ENCODE data around the gene PTGIS.

- TF ChIP-seq, protein P1, sequence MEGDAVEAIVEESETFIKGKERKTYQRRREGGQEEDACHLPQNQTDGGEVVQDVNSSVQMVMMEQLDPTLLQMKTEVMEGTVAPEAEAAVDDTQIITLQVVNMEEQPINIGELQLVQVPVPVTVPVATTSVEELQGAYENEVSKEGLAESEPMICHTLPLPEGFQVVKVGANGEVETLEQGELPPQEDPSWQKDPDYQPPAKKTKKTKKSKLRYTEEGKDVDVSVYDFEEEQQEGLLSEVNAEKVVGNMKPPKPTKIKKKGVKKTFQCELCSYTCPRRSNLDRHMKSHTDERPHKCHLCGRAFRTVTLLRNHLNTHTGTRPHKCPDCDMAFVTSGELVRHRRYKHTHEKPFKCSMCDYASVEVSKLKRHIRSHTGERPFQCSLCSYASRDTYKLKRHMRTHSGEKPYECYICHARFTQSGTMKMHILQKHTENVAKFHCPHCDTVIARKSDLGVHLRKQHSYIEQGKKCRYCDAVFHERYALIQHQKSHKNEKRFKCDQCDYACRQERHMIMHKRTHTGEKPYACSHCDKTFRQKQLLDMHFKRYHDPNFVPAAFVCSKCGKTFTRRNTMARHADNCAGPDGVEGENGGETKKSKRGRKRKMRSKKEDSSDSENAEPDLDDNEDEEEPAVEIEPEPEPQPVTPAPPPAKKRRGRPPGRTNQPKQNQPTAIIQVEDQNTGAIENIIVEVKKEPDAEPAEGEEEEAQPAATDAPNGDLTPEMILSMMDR (IDR thresholded peaks at IDR 0.05): no peak
- no peak for TF ChIP-seq POLR2A (IDR thresholded peaks at IDR 0.05)
Observed at GRCh38 chr20:49532285-49532946, 35.5 kb downstream of the PTGIS start.
